Measurements from ENCODE around the gene CCDC102A.
A peak's percentile ranks its signal among the peaks of the same experiment; 100 is the strongest.

The CCDC102A gene

GRCh38 chr16:57535680-57536305 lies 578 bp downstream of the CCDC102A start:
- DNase-seq: peak; percentile 61

DNA sequence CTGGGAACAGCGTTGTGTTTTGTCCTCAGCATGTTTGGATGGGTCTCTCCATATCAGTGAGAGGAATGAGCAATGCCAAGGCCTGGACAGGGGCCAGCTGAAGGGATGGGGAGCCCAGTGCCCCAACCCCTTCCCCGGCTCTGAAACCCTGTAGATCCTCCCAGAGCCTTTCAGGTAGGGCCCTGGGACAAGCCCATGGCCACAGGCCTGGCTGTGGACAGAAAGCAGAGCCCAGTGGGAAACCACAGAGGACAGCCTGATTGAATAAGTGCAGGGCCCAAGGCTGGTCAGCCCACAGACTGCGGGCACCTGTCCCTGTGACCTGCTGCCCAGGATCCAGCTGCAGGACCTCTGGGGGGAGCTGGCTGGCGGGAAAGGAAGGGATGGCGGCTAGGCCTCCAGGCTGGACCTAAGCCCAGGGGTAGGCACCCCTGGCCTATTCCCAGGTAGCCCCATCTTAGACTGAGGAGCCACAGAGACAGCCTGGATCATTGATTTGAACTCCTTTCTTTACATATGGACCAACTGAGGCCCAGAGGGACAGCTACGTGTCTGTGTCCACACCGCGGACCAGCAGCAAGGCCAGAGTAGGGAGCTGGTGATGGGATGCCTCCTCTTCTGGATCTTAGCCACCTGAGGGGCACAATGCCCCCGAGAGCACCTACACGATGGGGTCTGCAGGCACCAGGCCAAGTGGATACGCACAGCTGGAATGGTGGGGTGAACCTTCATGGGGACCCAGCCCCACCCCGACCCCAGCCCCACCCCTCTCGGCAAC lies 1.3 kb downstream of the CCDC102A start:
- DNase-seq: no peak

GRCh38 chr16:57534337-57534880 lies 2.0 kb downstream of the CCDC102A start:
- DNase-seq: no peak

DNA sequence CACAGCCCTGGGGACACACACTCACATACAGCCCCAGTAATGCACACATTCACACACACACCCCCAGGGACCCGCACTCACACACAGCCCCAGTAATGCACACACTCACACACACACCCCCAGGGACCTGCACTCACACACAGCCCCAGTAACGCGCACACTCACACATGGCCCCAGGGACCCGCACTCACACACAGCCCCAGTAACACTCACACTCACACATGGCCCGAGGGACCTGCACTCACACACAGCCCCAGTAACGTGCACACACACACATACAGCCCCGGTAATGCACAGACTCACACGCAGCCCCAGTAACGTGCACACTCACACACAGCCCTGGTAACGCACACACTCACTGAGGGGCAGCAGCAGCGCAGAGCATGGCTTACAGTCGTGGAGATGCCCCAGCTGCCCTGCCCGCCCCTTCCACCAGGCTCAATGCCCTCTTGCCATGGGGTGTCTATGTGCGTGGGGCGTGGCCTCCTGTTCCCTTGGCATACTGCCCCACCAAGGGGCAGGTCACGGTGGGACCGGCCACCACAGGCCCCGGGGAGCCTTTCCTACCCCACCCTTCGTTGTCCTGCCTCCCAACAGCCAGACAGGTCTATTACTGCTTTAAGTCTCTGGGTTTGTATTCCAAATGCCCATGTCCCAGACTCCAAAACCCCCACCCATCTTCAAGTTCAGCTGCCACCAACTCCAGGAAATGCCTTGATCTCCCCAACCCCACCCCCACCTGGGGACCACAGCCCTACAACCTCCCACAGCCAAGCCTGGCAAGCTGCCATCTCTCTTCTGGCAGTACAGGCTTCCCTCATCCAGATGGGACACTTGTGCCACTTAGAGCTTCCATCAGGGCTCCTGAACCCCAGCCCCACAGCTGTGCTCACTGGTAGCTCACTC lies 2.7 kb downstream of the CCDC102A start:
- no peak for DNase-seq

DNA sequence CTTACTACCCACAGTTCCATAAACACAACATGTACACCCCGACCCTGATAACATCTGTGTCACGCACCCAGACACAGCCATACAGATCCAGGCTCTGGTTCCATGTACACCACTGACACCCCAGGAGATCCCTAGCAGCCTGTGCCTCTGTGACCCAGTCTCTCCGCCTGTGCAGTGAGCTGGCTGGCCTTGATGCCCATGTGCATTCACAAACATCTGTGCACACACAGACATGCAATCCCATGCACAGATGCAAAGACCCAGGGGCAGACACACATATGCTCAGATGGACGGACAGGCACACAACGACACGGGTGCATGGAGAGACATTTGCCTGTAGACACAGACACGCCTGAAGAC lies 4.1 kb downstream of the CCDC102A start:
- DNase-seq: no peak

DNA sequence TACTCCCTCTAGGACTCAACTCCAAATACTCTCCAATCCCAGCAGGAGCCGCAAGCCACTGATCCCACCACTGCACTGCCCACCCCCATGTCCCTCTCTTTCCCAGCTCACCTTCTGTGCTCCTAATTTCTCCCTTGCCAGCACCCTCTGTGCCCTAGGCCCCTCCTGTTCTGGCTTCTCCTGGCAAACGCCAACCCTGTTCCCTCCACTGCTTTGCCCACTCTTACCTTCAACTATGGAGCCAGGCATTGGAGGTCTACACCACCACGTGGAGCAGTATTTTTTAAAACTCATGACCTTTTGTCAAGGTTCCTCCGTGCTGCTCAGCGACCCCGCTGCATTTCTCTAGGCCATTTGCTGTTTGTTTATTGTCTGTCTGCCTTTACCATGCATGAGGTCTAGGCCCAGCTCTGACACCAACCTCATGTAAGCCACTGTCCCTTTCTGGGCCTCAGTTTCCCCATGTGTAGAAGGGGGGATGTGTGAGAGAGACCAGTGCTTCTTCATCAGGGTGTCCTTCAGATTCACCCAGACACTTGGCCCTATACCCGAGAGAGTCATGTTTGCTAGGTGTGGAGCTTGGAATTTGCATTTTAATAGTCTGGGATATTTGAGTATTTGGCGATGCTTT lies 4.6 kb downstream of the CCDC102A start:
- DNase-seq: no peak

DNA sequence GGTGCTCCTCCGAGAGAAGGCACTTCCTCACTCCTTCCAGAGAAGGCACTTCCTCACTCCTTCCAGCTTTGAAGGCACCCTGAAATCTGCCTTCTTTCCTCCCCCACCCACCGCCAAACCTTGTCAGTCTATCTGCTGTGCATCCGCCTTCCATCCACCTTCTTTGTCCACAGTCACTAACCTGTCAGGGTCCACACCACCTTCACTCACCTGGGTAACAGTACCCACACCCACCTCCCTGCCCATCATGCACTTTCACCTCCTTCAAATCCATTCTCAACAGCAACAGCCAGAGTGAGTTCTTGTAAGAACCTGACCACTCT lies 5.2 kb downstream of the CCDC102A start:
- DNase-seq: peak; percentile 28

GRCh38 chr16:57530522-57531252 lies 5.7 kb downstream of the CCDC102A start:
- no peak for DNase-seq

DNA sequence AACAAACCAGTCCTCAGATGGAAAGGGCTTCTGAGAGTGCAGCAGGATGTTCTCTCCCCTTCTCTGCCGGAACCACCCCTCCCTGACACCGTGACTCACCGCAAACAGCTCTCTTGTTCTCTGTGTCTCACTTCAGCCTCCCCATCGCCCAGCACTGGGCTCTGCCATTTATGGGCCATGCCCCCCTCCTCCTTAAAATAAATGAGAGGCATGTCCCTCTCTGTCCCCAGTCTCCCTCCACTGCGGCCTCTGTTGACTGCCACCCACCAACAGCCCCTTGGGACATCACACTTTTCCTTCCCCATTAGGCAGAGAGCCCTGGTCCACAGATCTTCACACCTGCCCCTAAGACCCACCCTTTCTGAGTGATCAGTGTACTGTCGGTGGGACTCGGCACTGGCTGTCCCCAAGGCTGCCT lies 6.3 kb downstream of the CCDC102A start:
- no peak for DNase-seq

DNA sequence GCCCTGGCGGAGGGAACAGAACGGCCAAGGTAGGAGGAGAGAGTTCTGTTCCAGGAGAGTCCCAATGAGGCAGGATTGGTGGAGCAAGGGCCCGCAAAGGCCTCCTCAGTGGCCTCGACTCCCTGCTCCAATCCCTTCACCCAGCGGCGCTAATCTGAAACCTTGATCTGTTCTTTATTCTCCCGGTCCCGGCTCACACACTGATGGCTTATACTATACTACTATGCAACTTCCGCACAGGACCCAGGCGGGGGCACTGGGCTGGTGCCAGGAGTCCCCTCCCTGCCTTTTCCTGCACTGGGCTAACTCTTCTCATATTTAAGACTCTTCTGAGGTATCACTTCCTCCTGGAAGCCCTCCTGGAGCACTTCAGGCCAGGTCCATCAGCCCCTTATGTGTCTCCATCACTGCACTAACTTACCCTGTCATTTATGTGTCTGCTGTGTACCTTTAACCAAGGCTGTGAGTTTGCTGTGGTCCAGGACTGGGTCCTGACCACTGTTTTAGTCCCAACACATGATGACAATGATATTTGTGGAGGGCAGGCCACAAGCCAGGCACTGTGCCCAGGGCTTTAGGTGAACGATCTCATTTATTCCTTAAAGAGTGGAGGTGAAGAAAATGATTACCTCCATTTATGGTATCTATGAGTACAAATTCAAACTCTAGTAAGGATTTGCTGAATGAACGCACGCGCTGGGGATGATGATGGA lies 6.8 kb downstream of the CCDC102A start:
- DNase-seq: no peak

- DNase-seq: no peak
Measured at GRCh38 chr16:57528499-57529390, 7.6 kb downstream of the CCDC102A start.

DNA sequence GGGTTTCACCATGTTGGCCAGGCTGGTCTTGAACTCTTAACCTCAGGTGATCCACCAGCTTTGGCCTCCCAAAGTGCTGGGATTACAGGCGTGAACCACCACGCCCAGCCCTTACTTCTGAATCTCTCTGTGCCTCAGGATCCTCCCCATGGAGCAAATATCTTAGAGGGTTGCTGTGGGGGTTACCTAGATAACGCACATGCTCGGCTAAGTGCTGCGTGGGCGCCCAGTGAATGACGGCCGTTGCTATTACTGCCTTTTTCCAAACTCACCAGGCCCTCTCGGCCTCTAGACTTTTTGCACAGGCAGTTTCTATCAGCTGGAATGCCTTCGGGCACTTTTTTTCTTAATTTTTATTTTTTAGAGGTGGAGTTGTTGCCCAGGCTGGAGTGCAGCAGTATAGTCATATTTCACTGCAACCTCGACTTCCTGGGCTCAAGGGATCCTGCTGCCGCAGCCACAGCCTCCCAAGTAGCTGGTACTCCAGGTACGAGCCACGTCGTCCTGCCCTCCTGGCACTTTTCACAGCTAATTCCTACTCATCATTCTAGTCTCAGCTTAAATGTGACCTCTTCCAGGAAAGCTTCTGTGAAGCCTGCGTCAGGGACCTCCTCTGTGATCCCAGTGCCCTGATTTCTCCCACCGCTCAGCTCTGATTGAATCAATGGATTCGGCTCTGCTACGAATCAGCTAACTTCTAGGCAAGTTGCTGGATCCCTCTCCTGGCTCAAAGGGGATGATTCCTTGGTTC lies 8.6 kb downstream of the CCDC102A start:
- no peak for DNase-seq

DNA sequence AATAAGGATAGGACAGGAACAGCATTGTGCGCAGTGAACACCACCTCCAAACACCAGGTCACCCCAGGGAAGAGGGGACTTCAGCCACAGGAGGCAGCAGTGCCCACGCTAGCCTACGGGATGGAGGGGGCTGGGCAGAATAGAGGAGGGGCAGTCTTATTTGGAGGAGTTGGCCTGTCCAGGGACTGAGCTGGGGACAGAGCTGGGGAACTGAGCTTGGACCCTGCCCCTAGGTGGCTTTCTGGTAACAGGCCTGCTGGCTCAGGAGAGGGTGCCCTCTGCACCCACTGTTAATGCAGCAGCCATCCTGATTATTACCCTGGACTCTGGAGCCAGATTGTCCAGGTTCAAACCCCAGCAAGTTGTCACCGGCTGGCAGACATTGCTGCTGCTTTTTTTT lies 9.3 kb downstream of the CCDC102A start:
- no peak for DNase-seq

- DNase-seq: no peak
Measured at GRCh38 chr16:57526498-57526897, 9.9 kb downstream of the CCDC102A start.

DNA sequence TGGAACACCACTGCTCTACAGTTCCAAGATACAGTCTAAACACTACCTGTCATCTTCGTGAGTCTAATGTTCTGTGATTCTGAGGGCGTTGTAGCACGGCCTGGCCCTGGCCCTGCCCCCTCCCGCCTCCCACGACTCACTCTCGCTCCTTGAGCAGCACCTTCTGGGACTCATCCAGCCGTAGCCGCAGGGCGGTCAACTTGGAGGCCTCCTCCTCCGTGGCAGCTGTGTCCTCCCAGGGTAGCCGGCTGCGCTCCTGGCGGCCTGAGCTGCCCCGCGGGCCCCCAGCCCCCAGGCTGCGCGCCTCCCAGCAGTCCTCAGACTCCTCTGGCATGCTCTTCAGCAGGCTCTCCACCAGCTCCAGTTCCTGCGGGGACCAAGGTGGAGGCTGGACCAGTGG lies 10.6 kb downstream of the CCDC102A start:
- DNase-seq: no peak

DNA sequence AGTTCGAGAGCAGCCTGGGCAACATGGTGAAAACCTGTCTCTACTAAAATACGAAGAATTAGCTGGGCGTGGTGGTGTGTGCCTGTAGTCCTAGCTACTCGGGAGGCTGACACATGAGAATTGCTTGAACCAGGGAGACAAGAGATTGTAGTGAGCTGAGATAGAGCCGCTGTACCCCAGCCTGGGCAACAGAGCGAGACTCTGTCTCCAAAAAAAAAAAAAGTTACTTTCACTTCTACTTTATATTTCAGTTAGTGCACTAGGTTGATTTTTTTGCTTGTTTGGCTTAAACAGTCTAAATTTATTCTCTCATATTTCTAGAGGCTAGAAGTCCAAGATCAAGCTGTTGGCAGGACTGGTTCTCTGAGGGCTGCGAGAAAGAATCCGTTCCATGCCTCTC lies 13.4 kb downstream of the CCDC102A start:
- DNase-seq: no peak

GRCh38 chr16:57519796-57520360 lies 16.5 kb downstream of the CCDC102A start:
- peak; percentile 65 for DNase-seq

GRCh38 chr16:57518922-57519321 lies 17.4 kb downstream of the CCDC102A start:
- DNase-seq: no peak

- no peak for DNase-seq
Measured at GRCh38 chr16:57518520-57518919, 17.9 kb downstream of the CCDC102A start.
